Gastrocnemius medialis (tissue), 4 donors: ENCODE results near the gene GCLC.

Experiments
- POLR2A ChIP-seq, 2 donors: fragments of 450-650 bp; IDR thresholded peaks; one replicate each; pipeline ENCODE4 v1.6.1; 2017; ENCODE audit warnings: antibody characterized with exemption in 2 of 2, mild to moderate bottlenecking in 2 of 2, moderate library complexity in 2 of 2
- TF ChIP-seq, protein P1 (sequence below), 5 experiments: fragments of 450-650 bp in 3 of 5; fragments of 200-600 bp in 2 of 5; sonication (generic) in 2 of 5; IDR thresholded peaks in 4 of 5; conservative IDR thresholded peaks in 1 of 5; 1 replicate in 4 of 5; 2 replicates in 1 of 5; pipeline ENCODE4 v1.5.1; 2016 to 2019; ENCODE audit warnings: antibody characterized with exemption in 5 of 5, mild to moderate bottlenecking in 3 of 5, moderate library complexity in 3 of 5

DNA sequence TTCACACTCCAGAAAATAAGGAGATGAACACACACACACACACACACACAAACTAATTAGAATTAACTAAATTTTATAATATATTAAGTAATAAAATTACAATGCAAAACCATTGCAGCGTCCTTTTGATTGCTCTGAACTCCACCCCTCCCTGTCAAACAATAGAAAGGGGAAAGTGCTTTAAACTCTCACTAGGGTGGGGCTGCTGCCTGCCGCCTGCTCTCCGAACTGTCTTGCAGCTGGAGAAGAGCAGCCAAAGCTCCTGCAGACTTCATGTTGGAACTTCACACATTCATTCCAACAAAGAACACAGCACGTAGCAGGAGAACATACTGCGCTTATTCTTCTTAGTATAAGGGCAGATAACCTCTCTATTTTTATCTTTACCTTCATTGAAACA is 83.2 kb downstream of the GCLC start:
- TF ChIP-seq, protein P1, sequence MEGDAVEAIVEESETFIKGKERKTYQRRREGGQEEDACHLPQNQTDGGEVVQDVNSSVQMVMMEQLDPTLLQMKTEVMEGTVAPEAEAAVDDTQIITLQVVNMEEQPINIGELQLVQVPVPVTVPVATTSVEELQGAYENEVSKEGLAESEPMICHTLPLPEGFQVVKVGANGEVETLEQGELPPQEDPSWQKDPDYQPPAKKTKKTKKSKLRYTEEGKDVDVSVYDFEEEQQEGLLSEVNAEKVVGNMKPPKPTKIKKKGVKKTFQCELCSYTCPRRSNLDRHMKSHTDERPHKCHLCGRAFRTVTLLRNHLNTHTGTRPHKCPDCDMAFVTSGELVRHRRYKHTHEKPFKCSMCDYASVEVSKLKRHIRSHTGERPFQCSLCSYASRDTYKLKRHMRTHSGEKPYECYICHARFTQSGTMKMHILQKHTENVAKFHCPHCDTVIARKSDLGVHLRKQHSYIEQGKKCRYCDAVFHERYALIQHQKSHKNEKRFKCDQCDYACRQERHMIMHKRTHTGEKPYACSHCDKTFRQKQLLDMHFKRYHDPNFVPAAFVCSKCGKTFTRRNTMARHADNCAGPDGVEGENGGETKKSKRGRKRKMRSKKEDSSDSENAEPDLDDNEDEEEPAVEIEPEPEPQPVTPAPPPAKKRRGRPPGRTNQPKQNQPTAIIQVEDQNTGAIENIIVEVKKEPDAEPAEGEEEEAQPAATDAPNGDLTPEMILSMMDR (IDR thresholded peaks at IDR 0.05 in 4 of 5, conservative IDR thresholded peaks at IDR 0.05 in 1 of 5): no peak
- no peak for TF ChIP-seq POLR2A (IDR thresholded peaks at IDR 0.05)
